NCI-H146 (cell line): ENCODE data around the gene DAPK2.

Experiments
- DNase-seq: peaks from one replicate; lab custom pipeline; 2025; lab: John Stamatoyannopoulos, UW

Gene DAPK2

GRCh38 chr15:63942486-63943365 is 103.6 kb downstream of the DAPK2 start:
- peak; percentile 73 for DNase-seq

- no peak for DNase-seq
These were observed 104.4 kb downstream of the DAPK2 start for GRCh38 chr15:63941698-63942465.

- no peak for DNase-seq
These were observed 105.2 kb downstream of the DAPK2 start for GRCh38 chr15:63940966-63941620.

GRCh38 chr15:63939531-63940130 is 106.7 kb downstream of the DAPK2 start:
- DNase-seq: no peak

GRCh38 chr15:63938486-63939061 is 107.7 kb downstream of the DAPK2 start:
- DNase-seq: no peak

GRCh38 chr15:63933522-63933921 is 112.8 kb downstream of the DAPK2 start:
- DNase-seq: no peak

- no peak for DNase-seq
These were observed 114.7 kb downstream of the DAPK2 start for GRCh38 chr15:63931556-63931955.

GRCh38 chr15:63930034-63930433 is 116.3 kb downstream of the DAPK2 start:
- DNase-seq: no peak

GRCh38 chr15:63928185-63928842 is 118.0 kb downstream of the DAPK2 start:
- DNase-seq: no peak

- no peak for DNase-seq
These were observed 122.0 kb downstream of the DAPK2 start for GRCh38 chr15:63923993-63924950.

GRCh38 chr15:63922916-63923315 is 123.4 kb downstream of the DAPK2 start:
- DNase-seq: no peak

- DNase-seq: no peak
These were observed 123.9 kb downstream of the DAPK2 start for GRCh38 chr15:63922261-63922904.

GRCh38 chr15:63920504-63921175 is 125.6 kb downstream of the DAPK2 start:
- no peak for DNase-seq

GRCh38 chr15:63918901-63919348 is 127.4 kb downstream of the DAPK2 start:
- no peak for DNase-seq

GRCh38 chr15:63918317-63918672 is 128.0 kb downstream of the DAPK2 start:
- peak; percentile 93 for DNase-seq

GRCh38 chr15:63917588-63918316 is 128.5 kb downstream of the DAPK2 start:
- no peak for DNase-seq

GRCh38 chr15:63915873-63916771 is 130.2 kb downstream of the DAPK2 start:
- peak; percentile 5 for DNase-seq
